HG03039 (cell line): ENCODE measurements around the gene ADAMTS14.

Source experiments
- ATAC-seq: cut with Tn5 transposase; IDR thresholded peaks from one replicate; pipeline ENCODE4 v1.9.1; 2021; ENCODE audit warnings: mild to moderate bottlenecking, moderate library complexity; ENCODE audit not compliant: unreplicated experiment

The ADAMTS14 gene

DNA sequence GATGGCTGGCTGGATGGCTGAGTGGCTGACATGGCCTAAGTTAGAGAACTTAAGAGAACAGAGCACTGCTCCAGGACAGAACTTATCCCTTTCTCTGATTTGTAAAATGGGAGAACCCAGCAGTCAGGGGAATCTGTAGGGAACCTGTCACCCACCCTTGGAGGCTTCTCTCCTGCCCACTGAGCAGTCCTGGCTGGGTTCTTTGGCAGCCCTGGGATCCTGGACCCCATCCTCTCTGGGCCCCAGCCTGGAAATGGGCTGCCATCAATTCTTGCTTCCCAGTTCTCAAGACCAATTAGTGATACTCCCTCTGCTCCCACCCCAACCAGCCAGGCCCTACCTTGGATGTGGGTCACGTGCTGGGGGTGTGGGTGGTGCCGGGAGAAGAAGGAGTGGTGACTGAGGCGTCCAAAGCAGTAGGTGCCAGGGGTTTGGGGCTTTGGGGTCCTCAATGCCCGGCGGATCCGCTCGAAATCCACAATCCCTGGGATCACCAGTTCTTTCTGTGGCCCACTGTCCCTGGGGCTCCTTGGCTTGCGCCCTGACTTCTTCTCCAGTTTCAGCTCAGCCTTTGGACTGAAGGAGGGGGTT lies 109.2 kb downstream of the ADAMTS14 start:
- ATAC-seq: no peak

DNA sequence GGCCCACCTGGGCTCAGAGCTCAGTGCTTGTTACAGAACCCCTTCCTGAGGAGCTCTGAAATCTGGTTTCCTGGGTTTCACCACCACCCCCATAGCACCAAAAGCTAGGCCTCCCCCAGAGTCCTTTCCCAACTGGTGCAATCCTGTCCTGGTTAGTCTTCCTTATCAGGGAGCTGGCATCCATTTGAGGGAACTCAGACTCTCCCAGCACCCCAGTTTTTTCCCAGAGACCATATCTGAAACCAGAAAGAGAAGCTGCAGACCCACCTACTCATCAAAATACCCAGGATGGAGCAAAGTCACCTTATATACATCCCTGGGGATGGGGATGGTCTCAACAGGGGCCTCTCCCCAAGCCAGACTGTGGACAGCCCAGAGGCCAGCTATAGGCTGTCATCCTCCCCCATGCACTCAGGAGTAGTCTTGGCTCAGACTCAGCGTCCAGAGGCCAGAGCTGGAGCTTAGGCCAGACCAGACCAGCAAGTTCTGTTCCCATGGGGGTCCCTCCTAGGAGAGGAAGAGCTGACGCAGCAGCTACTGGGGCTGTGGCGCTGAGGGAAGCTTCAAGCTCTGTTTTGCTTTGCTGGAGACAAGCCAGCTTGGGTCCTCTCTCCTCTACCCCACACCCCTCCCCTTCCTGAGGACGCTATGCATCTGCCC lies 109.9 kb downstream of the ADAMTS14 start:
- ATAC-seq: no peak

DNA sequence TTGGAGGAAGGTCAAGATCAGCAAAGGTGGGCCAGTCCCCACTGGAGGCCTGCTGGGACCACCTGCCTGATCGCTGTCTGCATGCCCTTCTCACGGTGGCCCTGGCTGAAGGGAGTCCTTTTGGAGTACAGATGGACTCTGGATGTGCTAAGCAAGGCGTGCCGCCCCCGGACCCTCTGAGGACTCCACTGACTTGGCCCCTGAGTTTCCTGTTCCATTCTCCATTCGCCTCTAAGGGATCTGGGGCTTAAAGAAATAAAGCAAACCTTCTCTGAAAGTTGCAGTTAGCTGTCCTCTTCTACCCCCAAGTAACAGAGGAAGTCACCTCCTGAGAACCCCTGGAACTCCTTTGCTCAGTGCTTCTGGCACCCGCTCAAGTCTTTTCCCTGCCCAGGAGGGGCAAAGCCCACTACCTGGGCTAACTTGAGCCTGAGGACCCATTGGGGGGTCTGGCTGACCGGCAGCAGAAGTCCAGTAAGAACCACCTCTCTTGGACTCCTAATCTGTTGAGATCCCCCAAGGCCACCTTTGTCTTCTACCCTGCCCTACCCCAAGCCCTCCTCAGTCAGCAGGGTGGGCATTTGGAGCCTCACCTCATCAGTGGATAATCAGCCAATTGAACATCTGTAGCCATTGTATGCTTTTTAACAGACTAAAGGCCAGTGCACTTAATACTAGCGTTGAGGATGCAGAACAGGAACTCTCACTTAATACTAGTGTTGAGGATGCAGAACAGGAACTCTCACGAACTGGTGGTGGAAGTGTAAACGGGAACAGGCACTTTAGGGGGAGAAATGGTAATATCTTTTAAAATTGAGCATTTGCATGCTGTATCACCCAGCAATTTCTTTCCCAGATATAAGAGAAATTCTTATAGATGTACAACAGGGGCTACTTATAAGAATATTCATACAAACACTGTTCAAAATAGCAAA lies 110.7 kb downstream of the ADAMTS14 start:
- no peak for ATAC-seq

- no peak for ATAC-seq
These were observed 111.7 kb downstream of the ADAMTS14 start for GRCh38 chr10:70784016-70784415.

GRCh38 chr10:70784471-70784870 lies 112.2 kb downstream of the ADAMTS14 start:
- ATAC-seq: no peak

DNA sequence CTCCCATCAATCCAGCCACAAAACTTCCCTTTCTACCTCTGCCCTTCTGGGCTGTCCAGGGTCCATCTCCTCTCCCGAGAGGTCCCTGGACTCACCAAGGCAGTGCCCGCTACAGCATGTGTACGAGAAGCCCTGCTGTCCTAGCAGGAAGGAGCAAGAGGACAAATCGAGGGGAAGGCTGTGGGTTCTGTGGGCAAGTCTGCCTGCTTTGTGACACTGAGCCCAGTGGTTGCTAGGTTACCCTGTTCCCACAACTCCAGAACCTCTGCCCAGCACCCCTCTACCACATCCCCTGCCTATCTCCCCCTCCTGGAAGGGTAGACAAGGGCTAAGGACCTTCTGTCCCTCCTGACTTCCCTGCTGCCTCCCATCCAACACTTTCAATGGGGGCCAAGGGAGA lies 112.9 kb downstream of the ADAMTS14 start, which contains the start of gene TBATA:
TBATA (minus strand) TSS at position 188 of the 400 bp plus-strand sequence. CDS start 1,998 bp downstream, outside the sequence.
- no peak for ATAC-seq

DNA sequence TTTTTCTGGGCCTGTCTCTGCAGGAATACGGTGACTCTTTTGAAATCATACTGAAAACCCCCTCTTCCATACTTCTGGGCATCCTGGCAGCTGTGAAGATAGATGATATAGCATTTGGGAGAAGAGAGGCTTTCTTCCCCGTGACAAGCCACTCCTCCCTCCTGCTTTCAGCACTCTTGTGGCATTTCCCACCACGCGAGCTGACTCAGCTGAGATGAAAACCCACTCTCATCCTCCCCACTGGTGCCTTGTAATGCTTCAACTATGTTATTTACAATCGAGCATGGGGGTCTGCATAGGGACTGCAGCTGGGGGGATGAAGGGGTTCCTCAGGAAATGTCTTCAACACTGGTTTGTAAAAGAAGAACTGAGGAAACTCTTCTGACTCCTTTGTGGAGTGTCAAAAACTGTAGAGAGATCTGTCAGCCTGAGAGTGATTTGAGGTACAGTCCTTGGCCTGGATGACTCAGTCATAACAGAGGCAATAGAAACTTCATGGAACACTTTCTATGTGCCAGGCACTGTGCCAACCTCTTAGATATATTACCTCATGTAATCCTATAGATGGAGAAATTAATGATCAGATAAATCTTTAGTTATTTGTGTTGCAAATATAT lies 114.6 kb downstream of the ADAMTS14 start:
- no peak for ATAC-seq

DNA sequence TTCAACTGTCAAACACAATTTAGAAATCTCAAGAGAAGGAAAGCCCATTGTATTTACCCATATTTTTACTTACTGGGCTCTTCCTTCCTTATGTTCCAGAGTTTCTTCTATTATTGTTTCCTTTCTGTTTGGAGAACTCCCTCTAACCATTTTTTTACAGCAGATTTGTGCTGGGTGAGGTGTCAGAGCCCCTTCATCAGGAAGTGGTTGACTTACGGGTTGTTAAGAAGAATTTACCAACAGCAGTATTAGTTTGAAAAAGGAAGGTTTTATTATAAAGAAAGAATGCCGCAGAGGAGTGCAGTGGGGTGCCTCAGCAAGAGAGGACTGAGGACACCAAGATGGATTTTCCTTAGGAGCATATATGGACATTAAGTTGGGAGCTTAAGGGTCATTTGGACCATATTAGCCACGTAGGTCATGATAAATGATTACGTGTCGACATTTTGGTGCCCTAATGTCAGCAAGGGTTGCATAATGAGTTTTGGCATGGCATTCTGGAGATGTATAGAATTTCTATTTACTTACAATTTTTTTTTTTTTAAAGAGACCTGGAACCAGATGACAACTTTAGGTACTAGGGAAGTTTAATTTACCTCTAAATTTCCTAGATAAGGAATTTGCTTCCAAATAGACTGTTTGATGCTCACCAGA lies 119.2 kb downstream of the ADAMTS14 start:
- no peak for ATAC-seq

- ATAC-seq: no peak
These were observed 123.3 kb downstream of the ADAMTS14 start for GRCh38 chr10:70795613-70796012.

DNA sequence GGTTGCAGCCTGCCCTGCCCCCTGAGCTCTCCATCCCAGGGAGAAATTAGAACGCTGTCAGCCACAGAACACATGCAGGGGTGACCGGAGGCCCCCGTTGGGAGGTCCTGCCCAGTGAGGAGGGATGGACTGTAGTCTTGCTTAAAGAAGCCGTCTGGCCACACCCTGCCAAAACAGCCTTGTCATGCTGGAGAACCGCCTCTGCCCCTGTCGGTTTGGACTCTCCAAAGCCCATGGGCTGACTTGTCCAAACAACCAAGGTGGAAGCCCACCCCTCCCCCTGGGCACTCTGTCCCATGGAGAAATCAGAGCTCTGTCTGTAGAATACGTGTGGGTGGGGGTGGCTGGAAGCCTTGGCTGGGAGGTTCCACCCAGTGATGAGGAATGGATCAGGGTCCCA lies 125.5 kb downstream of the ADAMTS14 start:
- no peak for ATAC-seq

- ATAC-seq: no peak
These were observed 126.8 kb downstream of the ADAMTS14 start for GRCh38 chr10:70799124-70799523.

DNA sequence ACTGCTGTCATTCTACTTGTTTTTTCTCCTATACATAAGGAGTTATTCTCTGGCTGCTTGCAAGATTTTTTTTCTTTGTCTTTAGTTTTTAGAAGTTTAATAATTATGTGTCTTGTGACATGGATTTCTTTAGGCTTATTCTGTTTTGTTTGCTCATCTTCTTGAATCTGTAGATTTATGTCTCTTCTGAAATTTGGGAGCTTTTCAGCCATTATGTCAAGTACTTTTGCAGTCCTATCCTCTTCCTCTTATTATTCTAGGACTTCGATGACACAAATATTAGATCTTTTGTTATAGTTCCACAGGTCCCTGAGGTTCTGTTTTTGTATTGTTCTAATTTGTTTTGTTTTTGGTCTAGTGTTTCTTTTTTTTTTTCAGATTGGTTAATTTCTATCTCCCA lies 129.5 kb downstream of the ADAMTS14 start:
- no peak for ATAC-seq

GRCh38 chr10:70803775-70804420 lies 131.6 kb downstream of the ADAMTS14 start:
- no peak for ATAC-seq

- no peak for ATAC-seq
These were observed 132.1 kb downstream of the ADAMTS14 start for GRCh38 chr10:70804421-70804808.

DNA sequence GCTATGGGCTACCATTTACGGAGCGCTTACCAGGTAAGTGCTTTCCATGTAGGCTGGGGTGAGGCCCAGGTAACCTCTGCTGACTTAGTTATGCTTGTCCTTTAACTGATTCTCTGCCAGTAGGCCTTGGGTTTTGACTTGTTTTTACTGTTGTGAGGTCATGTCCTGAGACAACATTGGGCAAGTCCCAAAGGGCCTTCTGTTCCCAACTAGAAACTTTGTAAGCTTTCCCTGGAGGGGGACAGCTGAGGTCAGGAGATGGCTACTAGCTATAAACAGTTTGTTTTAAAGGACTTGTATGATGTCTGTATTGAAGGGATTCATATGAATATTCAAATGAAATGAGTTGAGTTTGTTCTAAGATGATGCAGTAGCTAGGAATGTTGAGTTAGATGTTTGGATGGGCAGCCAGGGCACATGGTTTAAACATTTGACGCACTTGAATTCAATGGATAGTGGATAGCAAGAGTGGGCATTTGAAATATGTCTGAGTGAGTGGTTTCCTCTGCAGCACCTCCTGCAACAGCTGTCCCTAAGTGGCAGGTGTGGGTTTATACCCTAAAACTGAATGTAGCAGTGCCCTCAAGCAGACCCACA lies 133.4 kb downstream of the ADAMTS14 start:
- no peak for ATAC-seq

DNA sequence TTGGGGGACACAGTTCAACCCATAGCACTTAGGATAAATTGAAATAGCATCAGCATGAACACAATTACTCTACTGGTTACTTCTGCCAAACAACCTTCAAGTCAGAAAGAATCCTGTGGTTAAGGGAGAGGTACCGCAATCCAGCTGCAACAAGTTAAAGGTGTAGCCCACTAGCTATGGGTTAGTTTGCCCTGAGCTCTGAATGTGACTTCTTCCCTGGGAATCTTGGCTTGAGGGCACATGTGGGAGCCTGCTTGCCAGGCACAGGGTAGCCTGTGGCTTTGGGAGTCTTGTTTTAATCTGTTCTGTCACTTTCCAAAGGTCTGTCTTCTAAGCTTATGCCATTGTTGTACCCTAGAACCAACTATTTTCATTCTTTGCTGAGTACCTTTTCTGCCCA lies 134.5 kb downstream of the ADAMTS14 start:
- no peak for ATAC-seq

- no peak for ATAC-seq
These were observed 135.2 kb downstream of the ADAMTS14 start for GRCh38 chr10:70807556-70807955.

GRCh38 chr10:70809011-70809611 lies 136.8 kb downstream of the ADAMTS14 start:
- ATAC-seq: no peak

- no peak for ATAC-seq
These were observed 137.4 kb downstream of the ADAMTS14 start for GRCh38 chr10:70809726-70810125.
